ENCODE measurements around the gene TUSC2. TPM values are rescaled to one million over a fixed set of nuclear protein-coding genes. Genes with fewer than 3 reads are reported as not detected.
A peak's percentile ranks its signal among the peaks of the same experiment; 100 is the strongest.

Gene TUSC2
- total and polyA plus RNA-seq, 9 of the 15 experiments (the other 6 are each of a cell fraction or from before 2014, with no cell fraction given), result 2.8 to 67.5 (median 25.8) TPM

- TF ChIP-seq E2F8 (IDR thresholded peaks at IDR 0.05; ENCODE audit: low read depth, partially characterized antibody) (no peak), MBD2 (IDR thresholded peaks at IDR 0.05; ENCODE audit: borderline replicate concordance, low read depth) (peak; percentile 18; the same call in 1 of the 2 replicates), ZNF512 (tag; IDR thresholded peaks at IDR 0.05) (no peak), ZZZ3 (IDR thresholded peaks at IDR 0.05) (no peak), ZNF274 (IDR thresholded peaks at IDR 0.05; ENCODE audit: borderline replicate concordance, low read depth, low read length) (no peak), ZFP91 (CRISPR knock-in tag; IDR thresholded peaks at IDR 0.05) (no peak; the same call in 1 of the 2 replicates), EGR1 (conservative IDR thresholded peaks at IDR 0.05) (no peak), ARID4B (CRISPR knock-in tag; IDR thresholded peaks at IDR 0.05) (peak; percentile 93), ZMIZ1 (IDR thresholded peaks at IDR 0.05; ENCODE audit: low read depth in 2 of 2, low read length in 2 of 2) (no peak), CHD2 (IDR thresholded peaks at IDR 0.05; ENCODE audit: low read depth, low read length) (no peak), ZNF174 (CRISPR knock-in tag; IDR thresholded peaks at IDR 0.05) (no peak), SOX6 (IDR thresholded peaks at IDR 0.05) (0 out of 2 replicates have a peak, but pooled peaks have one; percentile 12)
These were observed 29.0 kb downstream of the TUSC2 start, which contains the start of the genes HYAL3 and NAA80 (continued) for GRCh38 chr3:50298836-50299637.
